C4-2B (cell line): ENCODE results near the gene WWOX.

Experiments
- ZFX ChIP-seq: fragments of 450-650 bp; IDR thresholded peaks from 2 replicates; pipeline ENCODE4 v1.6.1; 2017
- TF ChIP-seq, protein P1 (sequence below): fragments of 450-650 bp; conservative IDR thresholded peaks from 2 replicates; pipeline ENCODE4 v1.5.1; 2017; ENCODE audit warnings: mild to moderate bottlenecking

DNA sequence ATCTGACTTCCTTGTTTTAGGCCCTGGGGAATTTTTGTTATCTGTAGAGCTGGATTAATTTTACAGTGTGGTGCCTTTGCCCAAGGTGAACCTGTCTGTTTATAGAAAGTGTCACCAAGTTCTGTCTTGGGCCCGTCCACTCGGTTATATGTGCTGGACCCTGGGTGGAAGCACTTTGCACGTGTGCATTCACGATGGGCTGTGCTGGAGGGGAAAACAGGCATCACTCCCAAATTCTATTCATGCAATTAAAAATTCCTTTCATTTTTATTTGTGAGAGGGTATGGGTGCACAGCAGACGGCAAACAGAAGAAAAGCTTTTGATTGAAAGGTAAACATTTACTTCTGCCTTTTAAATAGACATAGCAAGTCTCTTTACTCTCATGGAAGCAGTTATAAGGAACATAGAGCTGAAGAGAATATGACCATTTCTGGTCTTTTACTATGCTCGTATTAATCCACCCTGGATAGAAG lies 101.2 kb downstream of the WWOX start:
- TF ChIP-seq, protein P1, sequence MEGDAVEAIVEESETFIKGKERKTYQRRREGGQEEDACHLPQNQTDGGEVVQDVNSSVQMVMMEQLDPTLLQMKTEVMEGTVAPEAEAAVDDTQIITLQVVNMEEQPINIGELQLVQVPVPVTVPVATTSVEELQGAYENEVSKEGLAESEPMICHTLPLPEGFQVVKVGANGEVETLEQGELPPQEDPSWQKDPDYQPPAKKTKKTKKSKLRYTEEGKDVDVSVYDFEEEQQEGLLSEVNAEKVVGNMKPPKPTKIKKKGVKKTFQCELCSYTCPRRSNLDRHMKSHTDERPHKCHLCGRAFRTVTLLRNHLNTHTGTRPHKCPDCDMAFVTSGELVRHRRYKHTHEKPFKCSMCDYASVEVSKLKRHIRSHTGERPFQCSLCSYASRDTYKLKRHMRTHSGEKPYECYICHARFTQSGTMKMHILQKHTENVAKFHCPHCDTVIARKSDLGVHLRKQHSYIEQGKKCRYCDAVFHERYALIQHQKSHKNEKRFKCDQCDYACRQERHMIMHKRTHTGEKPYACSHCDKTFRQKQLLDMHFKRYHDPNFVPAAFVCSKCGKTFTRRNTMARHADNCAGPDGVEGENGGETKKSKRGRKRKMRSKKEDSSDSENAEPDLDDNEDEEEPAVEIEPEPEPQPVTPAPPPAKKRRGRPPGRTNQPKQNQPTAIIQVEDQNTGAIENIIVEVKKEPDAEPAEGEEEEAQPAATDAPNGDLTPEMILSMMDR: no peak
- TF ChIP-seq ZFX: no peak
